SK-N-SH treated with all-trans-retinoic acid at 6 μM for 48 hours (cell line): ENCODE results near the gene NET1.

Experiments used
- ATAC-seq: fragments of 200-7000 bp; cut with Tn5 transposase; 3 replicates; pipeline ENCODE4 v1.9.1; 2020; ENCODE audit warnings: mild to moderate bottlenecking, moderate library complexity
- ARNTL ChIP-seq: fragments of 450-650 bp; formaldehyde crosslinking; IDR thresholded peaks from 2 replicates; pipeline ENCODE4 v1.5.0; 2020; ENCODE audit warnings: low read depth, mild to moderate bottlenecking, moderate library complexity, borderline replicate concordance
- BACH2 ChIP-seq: fragments of 250-450 bp; sonication (Bioruptor Pico); IDR thresholded peaks from 2 replicates; pipeline ENCODE4 v1.9.0; 2021; ENCODE audit warnings: mild to moderate bottlenecking, borderline replicate concordance
- CSDC2 ChIP-seq: fragments of 250-450 bp; sonication (Bioruptor Pico); IDR thresholded peaks from 2 replicates; pipeline ENCODE4 v1.5.0; 2020; ENCODE audit warnings: mild to moderate bottlenecking, moderate library complexity
- GLIS3 ChIP-seq: fragments of 250-450 bp; sonication (Bioruptor Pico); IDR thresholded peaks from 2 replicates; pipeline ENCODE4 v1.5.0; 2020; ENCODE audit warnings: mild to moderate bottlenecking, moderate library complexity
- OSR1 ChIP-seq: fragments of 250-450 bp; sonication (Bioruptor Pico); IDR thresholded peaks from 2 replicates; pipeline ENCODE4 v1.8.0; 2022; ENCODE audit warnings: moderate library complexity, mild to moderate bottlenecking, inconsistent platforms
- PPARA ChIP-seq: fragments of 250-450 bp; sonication (Bioruptor Pico); IDR thresholded peaks from 2 replicates; pipeline ENCODE4 v1.5.0; 2020; ENCODE audit warnings: mild to moderate bottlenecking, borderline replicate concordance
- RARB ChIP-seq: fragments of 250-450 bp; sonication (Bioruptor Pico); IDR thresholded peaks from 2 replicates; pipeline ENCODE4 v1.8.0; 2021; ENCODE audit warnings: mild to moderate bottlenecking, moderate library complexity
- SNAI2 ChIP-seq: fragments of 250-450 bp; sonication (Bioruptor Pico); IDR thresholded peaks from 2 replicates; pipeline ENCODE4 v1.5.0; 2020; ENCODE audit warnings: mild to moderate bottlenecking, moderate library complexity
- TOX ChIP-seq: fragments of 250-450 bp; sonication (Bioruptor Pico); IDR thresholded peaks from 2 replicates; pipeline ENCODE4 v1.8.0; 2021; ENCODE audit warnings: mild to moderate bottlenecking, moderate library complexity, borderline replicate concordance
- ZC3H10 ChIP-seq: fragments of 250-450 bp; sonication (Bioruptor Pico); IDR thresholded peaks from 2 replicates; pipeline ENCODE4 v1.5.1; 2021; ENCODE audit warnings: mild to moderate bottlenecking, moderate library complexity
- ZFP3 ChIP-seq: fragments of 250-450 bp; sonication (Bioruptor Pico); IDR thresholded peaks from 2 replicates; pipeline ENCODE4 v1.5.0; 2020; ENCODE audit warnings: mild to moderate bottlenecking, moderate library complexity
- ZFP30 ChIP-seq: fragments of 450-650 bp; formaldehyde crosslinking; IDR thresholded peaks from 2 replicates; pipeline ENCODE4 v1.5.0; 2022; ENCODE audit warnings: mild to moderate bottlenecking, moderate library complexity
- ZNF565 ChIP-seq: fragments of 450-650 bp; formaldehyde crosslinking; conservative IDR thresholded peaks from 2 replicates; pipeline ENCODE4 v1.5.0; 2020; ENCODE audit warnings: low read depth, mild to moderate bottlenecking, moderate library complexity
- ZNF70 ChIP-seq: fragments of 450-650 bp; formaldehyde crosslinking; IDR thresholded peaks from 2 replicates; pipeline ENCODE4 v1.5.0; 2020; ENCODE audit warnings: mild to moderate bottlenecking, moderate library complexity
- TF ChIP-seq, protein P1 (sequence below): fragments of 250-450 bp; sonication (Bioruptor Pico); IDR thresholded peaks from 2 replicates; pipeline ENCODE4 v1.5.1; 2020; ENCODE audit warnings: low read depth, mild to moderate bottlenecking, moderate library complexity
- TF ChIP-seq, protein P2 (sequence below): fragments of 250-450 bp; sonication (Bioruptor Pico); IDR thresholded peaks from 2 replicates; pipeline ENCODE4 v1.5.0; 2020; ENCODE audit warnings: mild to moderate bottlenecking, moderate library complexity
- TF ChIP-seq, protein P3 (sequence below): fragments of 250-450 bp; sonication (Bioruptor Pico); IDR thresholded peaks from 2 replicates; pipeline ENCODE4 v1.8.0; 2020; ENCODE audit warnings: mild to moderate bottlenecking, moderate library complexity, borderline replicate concordance
- TF ChIP-seq, protein P4 (sequence below): fragments of 250-450 bp; sonication (Bioruptor Pico); IDR thresholded peaks from 2 replicates; pipeline ENCODE4 v1.5.1; 2021; ENCODE audit warnings: mild to moderate bottlenecking, moderate library complexity

The NET1 gene

DNA sequence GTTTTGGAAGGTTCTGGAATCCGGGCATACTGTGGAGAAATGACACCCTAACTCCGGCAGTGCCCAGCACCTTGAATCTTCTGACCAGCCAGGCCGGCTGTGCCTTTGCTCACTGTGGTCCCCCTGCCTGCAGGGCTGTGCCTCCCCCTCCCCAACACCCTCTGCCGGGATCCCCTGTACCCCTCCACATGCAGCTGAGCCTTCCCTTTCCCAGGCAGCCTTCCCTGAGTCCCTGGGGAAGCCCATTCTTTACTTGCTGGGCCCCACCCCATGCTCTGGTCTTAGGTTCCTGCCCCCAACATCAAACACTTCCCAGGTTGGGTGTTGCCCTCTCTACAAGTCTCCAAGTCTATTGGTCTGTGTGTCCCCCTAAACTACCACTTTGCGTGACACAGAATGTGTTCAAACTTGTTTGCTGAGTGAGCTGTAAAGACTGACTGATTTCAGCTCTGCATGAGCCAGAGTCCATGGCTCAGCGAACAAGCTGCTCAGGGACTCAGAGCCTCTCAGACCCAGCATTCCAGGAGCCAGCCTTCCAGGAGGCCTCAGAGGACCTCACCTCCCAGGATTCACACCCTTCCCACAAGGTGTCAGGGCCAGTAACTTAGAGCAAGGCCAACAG, 55.4 kb downstream of the NET1 start:
- no peak for ATAC-seq
- TF ChIP-seq PPARA (CRISPR knock-in tag) (no peak), BACH2 (no peak), OSR1 (CRISPR knock-in tag) (no peak), GLIS3 (CRISPR knock-in tag) (no peak), CSDC2 (no peak), ARNTL (CRISPR knock-in tag) (no peak), ZNF565 (CRISPR knock-in tag) (no peak), RARB (no peak), ZNF70 (no peak), ZFP3 (CRISPR knock-in tag) (no peak), TOX (CRISPR knock-in tag) (no peak), SNAI2 (CRISPR knock-in tag) (no peak), ZC3H10 (CRISPR knock-in tag) (no peak)
- TF ChIP-seq, protein P1, sequence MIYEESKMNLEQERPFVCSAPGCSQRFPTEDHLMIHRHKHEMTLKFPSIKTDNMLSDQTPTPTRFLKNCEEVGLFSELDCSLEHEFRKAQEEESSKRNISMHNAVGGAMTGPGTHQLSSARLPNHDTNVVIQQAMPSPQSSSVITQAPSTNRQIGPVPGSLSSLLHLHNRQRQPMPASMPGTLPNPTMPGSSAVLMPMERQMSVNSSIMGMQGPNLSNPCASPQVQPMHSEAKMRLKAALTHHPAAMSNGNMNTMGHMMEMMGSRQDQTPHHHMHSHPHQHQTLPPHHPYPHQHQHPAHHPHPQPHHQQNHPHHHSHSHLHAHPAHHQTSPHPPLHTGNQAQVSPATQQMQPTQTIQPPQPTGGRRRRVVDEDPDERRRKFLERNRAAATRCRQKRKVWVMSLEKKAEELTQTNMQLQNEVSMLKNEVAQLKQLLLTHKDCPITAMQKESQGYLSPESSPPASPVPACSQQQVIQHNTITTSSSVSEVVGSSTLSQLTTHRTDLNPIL (CRISPR knock-in tag), result no peak
- TF ChIP-seq, protein P2, sequence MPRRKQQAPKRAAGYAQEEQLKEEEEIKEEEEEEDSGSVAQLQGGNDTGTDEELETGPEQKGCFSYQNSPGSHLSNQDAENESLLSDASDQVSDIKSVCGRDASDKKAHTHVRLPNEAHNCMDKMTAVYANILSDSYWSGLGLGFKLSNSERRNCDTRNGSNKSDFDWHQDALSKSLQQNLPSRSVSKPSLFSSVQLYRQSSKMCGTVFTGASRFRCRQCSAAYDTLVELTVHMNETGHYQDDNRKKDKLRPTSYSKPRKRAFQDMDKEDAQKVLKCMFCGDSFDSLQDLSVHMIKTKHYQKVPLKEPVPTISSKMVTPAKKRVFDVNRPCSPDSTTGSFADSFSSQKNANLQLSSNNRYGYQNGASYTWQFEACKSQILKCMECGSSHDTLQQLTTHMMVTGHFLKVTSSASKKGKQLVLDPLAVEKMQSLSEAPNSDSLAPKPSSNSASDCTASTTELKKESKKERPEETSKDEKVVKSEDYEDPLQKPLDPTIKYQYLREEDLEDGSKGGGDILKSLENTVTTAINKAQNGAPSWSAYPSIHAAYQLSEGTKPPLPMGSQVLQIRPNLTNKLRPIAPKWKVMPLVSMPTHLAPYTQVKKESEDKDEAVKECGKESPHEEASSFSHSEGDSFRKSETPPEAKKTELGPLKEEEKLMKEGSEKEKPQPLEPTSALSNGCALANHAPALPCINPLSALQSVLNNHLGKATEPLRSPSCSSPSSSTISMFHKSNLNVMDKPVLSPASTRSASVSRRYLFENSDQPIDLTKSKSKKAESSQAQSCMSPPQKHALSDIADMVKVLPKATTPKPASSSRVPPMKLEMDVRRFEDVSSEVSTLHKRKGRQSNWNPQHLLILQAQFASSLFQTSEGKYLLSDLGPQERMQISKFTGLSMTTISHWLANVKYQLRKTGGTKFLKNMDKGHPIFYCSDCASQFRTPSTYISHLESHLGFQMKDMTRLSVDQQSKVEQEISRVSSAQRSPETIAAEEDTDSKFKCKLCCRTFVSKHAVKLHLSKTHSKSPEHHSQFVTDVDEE, result no peak
- TF ChIP-seq, protein P3, sequence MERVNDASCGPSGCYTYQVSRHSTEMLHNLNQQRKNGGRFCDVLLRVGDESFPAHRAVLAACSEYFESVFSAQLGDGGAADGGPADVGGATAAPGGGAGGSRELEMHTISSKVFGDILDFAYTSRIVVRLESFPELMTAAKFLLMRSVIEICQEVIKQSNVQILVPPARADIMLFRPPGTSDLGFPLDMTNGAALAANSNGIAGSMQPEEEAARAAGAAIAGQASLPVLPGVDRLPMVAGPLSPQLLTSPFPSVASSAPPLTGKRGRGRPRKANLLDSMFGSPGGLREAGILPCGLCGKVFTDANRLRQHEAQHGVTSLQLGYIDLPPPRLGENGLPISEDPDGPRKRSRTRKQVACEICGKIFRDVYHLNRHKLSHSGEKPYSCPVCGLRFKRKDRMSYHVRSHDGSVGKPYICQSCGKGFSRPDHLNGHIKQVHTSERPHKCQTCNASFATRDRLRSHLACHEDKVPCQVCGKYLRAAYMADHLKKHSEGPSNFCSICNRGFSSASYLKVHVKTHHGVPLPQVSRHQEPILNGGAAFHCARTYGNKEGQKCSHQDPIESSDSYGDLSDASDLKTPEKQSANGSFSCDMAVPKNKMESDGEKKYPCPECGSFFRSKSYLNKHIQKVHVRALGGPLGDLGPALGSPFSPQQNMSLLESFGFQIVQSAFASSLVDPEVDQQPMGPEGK (CRISPR knock-in tag), result no peak
- TF ChIP-seq, protein P4, sequence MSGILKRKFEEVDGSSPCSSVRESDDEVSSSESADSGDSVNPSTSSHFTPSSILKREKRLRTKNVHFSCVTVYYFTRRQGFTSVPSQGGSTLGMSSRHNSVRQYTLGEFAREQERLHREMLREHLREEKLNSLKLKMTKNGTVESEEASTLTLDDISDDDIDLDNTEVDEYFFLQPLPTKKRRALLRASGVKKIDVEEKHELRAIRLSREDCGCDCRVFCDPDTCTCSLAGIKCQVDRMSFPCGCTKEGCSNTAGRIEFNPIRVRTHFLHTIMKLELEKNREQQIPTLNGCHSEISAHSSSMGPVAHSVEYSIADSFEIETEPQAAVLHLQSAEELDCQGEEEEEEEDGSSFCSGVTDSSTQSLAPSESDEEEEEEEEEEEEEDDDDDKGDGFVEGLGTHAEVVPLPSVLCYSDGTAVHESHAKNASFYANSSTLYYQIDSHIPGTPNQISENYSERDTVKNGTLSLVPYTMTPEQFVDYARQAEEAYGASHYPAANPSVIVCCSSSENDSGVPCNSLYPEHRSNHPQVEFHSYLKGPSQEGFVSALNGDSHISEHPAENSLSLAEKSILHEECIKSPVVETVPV (CRISPR knock-in tag), result no peak

DNA sequence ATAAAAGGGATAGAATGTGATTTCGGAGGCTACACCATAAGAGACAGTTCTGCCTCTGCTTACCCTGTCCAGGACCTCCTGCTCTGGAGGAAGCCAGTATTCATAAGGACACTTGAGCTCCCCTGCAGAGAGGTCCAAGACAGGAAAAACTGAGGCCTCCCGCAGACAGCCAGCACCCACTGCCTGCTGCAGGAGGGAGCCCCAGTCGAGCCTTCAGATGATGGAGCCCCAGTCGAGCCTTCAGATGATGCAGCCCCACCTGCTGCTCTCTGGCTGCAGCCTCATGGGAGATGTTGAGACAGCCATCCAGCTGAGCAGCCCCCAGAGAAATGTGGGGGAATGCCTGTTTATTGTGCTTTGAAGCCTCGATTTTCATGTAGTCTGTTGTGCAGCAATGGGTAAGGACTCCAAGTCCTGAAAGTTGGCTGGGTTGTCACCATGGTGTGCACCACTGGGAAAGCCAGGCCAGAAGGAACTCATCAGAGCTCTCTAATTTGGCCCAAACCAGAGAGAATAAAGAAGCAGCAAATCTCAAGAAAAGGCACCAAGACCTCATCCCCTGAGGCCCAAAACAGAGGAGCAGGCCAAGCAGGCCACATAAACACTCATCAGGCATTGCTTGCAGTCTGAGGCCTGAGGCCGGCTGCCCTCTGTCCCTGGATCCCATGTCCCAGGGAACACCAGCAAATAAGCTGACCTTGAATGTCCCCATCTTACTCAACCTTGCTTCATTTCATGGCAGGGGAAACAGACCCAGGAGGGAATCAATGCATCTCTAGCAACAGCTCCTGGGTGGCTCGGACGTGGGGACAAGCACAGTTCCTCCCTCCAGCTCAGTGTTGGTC, 56.1 kb downstream of the NET1 start:
- TF ChIP-seq, protein P4 (CRISPR knock-in tag), result no peak
- TF ChIP-seq ZFP30 (CRISPR knock-in tag), result no peak
- no peak for ATAC-seq

DNA sequence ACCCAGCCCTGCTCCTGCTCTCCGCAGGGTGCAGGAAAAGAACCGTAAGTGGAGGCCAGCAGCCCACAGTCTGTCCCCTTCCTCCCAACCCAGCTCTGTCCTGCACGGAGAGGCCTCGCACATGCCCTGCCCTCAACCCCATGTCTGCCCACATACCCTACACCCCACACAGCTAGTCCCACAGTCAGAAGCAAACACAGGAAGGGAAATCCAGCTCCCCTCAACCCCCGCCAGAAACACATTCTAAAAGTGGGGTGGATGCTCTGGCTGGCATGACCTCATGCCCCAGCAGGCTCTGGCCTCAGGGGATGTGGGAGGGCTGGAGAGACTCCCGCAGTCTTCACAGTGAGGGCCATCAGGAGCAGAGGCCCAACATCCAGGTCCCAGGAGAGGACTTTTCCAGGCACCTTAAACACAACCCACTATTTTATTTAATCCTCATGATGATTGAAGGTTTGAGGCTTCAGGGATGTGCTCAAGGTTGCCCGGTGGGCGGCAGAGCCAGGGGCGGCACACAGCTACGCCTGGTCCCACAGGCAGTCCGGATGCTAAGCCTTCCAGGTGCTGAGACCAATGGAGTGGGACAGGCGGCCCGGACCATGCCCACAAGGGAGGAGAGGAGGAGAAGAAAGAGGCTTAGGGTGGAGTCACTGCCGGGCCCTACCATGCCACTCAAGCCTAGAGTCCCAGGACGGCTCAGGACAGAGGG, 57.1 kb downstream of the NET1 start:
- TF ChIP-seq, protein P4 (CRISPR knock-in tag), result no peak
- TF ChIP-seq ZC3H10 (CRISPR knock-in tag), result no peak
- TF ChIP-seq, protein P3 (CRISPR knock-in tag), result no peak
- TF ChIP-seq ZNF565 (CRISPR knock-in tag), result no peak
- no peak for TF ChIP-seq ARNTL (CRISPR knock-in tag)
- ATAC-seq, result no peak
